ENCODE data around the gene PDE3B.

- TF ChIP-seq SPI1 (IDR thresholded peaks at IDR 0.05; ENCODE audit: low read depth, low read length) (no peak), PAX5 (IDR thresholded peaks at IDR 0.05; ENCODE audit: insufficient read depth, low read length, severe bottlenecking) (no peak), TAF1 (IDR thresholded peaks at IDR 0.05; ENCODE audit: low read depth, low read length) (no peak), POLR2AphosphoS5 (IDR thresholded peaks at IDR 0.05; ENCODE audit: low read depth, low read length) (no peak), POLR2A (IDR thresholded peaks at IDR 0.05; ENCODE audit: low read depth, low read length) (no peak), POU2F2 (IDR thresholded peaks at IDR 0.05; ENCODE audit: low read depth, low read length) (no peak)
Measured at GRCh38 chr11:14898906-14899305, 255.3 kb downstream of the PDE3B start.

Measured in GM12891 (cell line).